ENCODE results near the gene LY6G6C.

DNA sequence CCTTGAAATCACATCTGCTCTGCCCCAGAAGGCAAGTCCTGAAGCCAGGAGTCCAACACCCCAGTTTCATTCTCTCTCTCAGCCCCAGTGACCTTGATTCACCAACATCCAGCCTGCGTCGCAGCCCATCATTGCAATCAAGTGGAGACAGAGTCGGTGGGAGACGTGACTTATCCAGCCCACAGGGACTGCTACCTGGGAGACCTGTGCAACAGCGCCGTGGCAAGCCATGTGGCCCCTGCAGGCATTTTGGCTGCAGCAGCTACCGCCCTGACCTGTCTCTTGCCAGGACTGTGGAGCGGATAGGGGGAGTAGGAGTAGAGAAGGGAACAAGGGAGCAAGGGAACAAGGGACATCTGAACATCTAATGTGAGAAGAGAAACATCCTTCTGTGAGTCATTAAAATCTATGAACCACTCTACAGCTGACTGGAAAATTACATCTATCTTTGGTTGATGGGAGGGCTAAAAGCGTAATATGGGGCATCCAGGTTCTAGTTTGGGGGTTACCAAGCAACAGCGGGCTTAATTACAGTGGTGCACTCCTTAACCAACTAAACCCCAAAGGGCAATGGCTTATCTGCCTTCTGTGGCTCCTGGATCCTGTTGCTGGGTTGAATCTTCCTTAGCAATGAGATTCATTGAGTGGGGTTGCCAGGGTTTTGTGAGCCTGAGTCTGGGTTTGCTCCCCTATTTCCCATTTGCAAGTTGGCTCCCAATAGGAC is 3.9 kb downstream of the LY6G6C start:
- TF ChIP-seq, protein P1, sequence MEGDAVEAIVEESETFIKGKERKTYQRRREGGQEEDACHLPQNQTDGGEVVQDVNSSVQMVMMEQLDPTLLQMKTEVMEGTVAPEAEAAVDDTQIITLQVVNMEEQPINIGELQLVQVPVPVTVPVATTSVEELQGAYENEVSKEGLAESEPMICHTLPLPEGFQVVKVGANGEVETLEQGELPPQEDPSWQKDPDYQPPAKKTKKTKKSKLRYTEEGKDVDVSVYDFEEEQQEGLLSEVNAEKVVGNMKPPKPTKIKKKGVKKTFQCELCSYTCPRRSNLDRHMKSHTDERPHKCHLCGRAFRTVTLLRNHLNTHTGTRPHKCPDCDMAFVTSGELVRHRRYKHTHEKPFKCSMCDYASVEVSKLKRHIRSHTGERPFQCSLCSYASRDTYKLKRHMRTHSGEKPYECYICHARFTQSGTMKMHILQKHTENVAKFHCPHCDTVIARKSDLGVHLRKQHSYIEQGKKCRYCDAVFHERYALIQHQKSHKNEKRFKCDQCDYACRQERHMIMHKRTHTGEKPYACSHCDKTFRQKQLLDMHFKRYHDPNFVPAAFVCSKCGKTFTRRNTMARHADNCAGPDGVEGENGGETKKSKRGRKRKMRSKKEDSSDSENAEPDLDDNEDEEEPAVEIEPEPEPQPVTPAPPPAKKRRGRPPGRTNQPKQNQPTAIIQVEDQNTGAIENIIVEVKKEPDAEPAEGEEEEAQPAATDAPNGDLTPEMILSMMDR (conservative IDR thresholded peaks at IDR 0.05 in 1 of 2, IDR thresholded peaks at IDR 0.05 in 1 of 2; ENCODE audit: extremely low read depth in 1 of 2, insufficient read depth in 1 of 2, low read depth in 1 of 2, low read length in 2 of 2) = peak; percentile 48 to 54
- TF ChIP-seq EZH2 (IDR thresholded peaks at IDR 0.05; ENCODE audit: borderline replicate concordance, low read length) = no peak
